ENCODE data around the gene STAG2. TPM values are rescaled to one million over a fixed set of nuclear protein-coding genes. Genes with fewer than 3 reads are reported as not detected.

STAG2 gene
- total RNA-seq, 4 donors from 2014 or later: 71.4 to 93.0 (median 80.7) TPM

GRCh38 chrX:123994730-123995129 is 33.2 kb downstream of the STAG2 start:
- TF ChIP-seq POLR2A (IDR thresholded peaks at IDR 0.05): no peak
- TF ChIP-seq, protein P1, sequence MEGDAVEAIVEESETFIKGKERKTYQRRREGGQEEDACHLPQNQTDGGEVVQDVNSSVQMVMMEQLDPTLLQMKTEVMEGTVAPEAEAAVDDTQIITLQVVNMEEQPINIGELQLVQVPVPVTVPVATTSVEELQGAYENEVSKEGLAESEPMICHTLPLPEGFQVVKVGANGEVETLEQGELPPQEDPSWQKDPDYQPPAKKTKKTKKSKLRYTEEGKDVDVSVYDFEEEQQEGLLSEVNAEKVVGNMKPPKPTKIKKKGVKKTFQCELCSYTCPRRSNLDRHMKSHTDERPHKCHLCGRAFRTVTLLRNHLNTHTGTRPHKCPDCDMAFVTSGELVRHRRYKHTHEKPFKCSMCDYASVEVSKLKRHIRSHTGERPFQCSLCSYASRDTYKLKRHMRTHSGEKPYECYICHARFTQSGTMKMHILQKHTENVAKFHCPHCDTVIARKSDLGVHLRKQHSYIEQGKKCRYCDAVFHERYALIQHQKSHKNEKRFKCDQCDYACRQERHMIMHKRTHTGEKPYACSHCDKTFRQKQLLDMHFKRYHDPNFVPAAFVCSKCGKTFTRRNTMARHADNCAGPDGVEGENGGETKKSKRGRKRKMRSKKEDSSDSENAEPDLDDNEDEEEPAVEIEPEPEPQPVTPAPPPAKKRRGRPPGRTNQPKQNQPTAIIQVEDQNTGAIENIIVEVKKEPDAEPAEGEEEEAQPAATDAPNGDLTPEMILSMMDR (IDR thresholded peaks at IDR 0.05): no peak
- no peak for TF ChIP-seq EP300 (IDR thresholded peaks at IDR 0.05)
- peaks cover 0 to 20% (median 0%) of the 10 kb centered on the region in 4 donors for H3K4me1 ChIP-seq
- H3K27ac ChIP-seq: no peak overlapping the region
- H3K9me3 ChIP-seq: no peaks in the 10 kb centered on the region
- H3K27me3 ChIP-seq: no peaks in the 10 kb centered on the region
- no peaks in the 10 kb centered on the region for H3K36me3 ChIP-seq
- WGBS, 2 donors: 66 to 69% methylated on average over 7 of the region's 7 CpGs
- no peak overlapping the region for H3K4me3 ChIP-seq
- no peak for DNase-seq (ENCODE audit: low spot score in 2 of 2)

GRCh38 chrX:124001581-124001980 is 40.1 kb downstream of the STAG2 start:
- Histone ChIP-seq H3K27ac (no peak overlapping the region), H3K9me3 (no peaks in the 10 kb centered on the region), H3K4me1 (peaks cover 0 to 5% (median 2%) of the 10 kb centered on the region in 4 donors), H3K27me3 (no peaks in the 10 kb centered on the region), H3K36me3 (no peaks in the 10 kb centered on the region), H3K4me3 (no peak overlapping the region)
- WGBS, 2 donors: 93 to 94% methylated on average over 2 of the region's 2 CpGs
- no peak for DNase-seq (ENCODE audit: low spot score in 2 of 2)
- TF ChIP-seq, protein P1 (IDR thresholded peaks at IDR 0.05): no peak
- TF ChIP-seq EP300 (IDR thresholded peaks at IDR 0.05) (no peak), POLR2A (IDR thresholded peaks at IDR 0.05) (no peak)

DNA sequence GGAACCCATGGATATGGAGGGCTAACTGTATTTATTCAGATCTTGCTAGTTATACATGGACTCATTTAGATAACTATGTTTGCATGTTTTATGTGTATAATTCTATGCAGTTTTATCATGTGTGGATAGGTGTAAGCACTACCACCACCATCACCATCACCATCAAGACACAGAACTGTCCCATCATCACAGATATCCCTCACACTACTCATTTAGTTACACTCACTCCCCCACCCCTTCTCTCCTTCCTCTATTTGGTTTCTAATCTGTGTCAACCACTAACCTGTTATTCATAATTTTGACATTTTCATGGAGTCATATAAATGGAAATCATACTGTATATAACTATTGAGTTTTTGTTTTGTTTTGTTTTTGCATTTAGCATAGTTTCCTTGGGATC is 43.7 kb downstream of the STAG2 start:
- Histone ChIP-seq H3K4me3 (no peak overlapping the region), H3K36me3 (no peaks in the 10 kb centered on the region), H3K27ac (no peak overlapping the region), H3K9me3 (no peaks in the 10 kb centered on the region), H3K4me1 (peaks cover 0 to 5% (median 2%) of the 10 kb centered on the region in 4 donors), H3K27me3 (no peaks in the 10 kb centered on the region)
- no peak for DNase-seq (ENCODE audit: low spot score in 2 of 2)
- TF ChIP-seq EP300 (IDR thresholded peaks at IDR 0.05) (no peak), POLR2A (IDR thresholded peaks at IDR 0.05) (no peak)
- TF ChIP-seq, protein P1 (IDR thresholded peaks at IDR 0.05): no peak

DNA sequence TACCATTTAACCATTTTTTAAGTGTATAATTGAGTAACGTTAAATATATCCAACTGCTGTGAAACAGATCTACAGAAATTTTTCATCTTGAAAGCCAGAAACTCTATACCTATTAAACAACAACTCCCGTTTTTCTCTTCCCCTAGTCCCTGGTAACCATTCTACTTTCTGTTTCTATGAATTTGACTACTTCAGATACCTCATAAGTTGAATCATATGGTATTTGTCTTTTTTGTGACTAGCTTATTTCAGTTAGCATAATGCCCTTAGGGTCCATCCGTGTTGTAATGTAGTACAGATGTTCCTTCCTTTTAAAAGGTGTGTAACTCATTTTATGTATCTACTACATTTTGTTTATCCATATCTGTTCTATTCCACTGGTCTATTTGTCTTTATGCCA is 48.7 kb downstream of the STAG2 start:
- DNase-seq (ENCODE audit: low spot score in 2 of 2): no peak
- Histone ChIP-seq H3K9me3 (no peaks in the 10 kb centered on the region), H3K4me1 (peaks cover 0 to 9% (median 2%) of the 10 kb centered on the region in 4 donors), H3K27ac (no peak overlapping the region), H3K27me3 (no peaks in the 10 kb centered on the region), H3K36me3 (no peaks in the 10 kb centered on the region), H3K4me3 (no peak overlapping the region)
- TF ChIP-seq POLR2A (IDR thresholded peaks at IDR 0.05) (no peak), EP300 (IDR thresholded peaks at IDR 0.05) (no peak)
- TF ChIP-seq, protein P1 (IDR thresholded peaks at IDR 0.05): no peak
- 76 to 83% methylated on average over 3 of the region's 3 CpGs for WGBS, 2 donors

GRCh38 chrX:124010566-124010965 is 49.1 kb downstream of the STAG2 start:
- WGBS, 2 donors: 82 to 91% methylated on average over 3 of the region's 3 CpGs
- DNase-seq (ENCODE audit: low spot score in 2 of 2): no peak
- no peak overlapping the region for H3K27ac ChIP-seq
- no peaks in the 10 kb centered on the region for H3K9me3 ChIP-seq
- H3K4me3 ChIP-seq: no peak overlapping the region
- H3K4me1 ChIP-seq: peaks cover 0 to 9% (median 2%) of the 10 kb centered on the region in 4 donors
- no peak for TF ChIP-seq EP300 (IDR thresholded peaks at IDR 0.05)
- TF ChIP-seq POLR2A (IDR thresholded peaks at IDR 0.05): no peak
- TF ChIP-seq, protein P1 (IDR thresholded peaks at IDR 0.05): no peak
- no peaks in the 10 kb centered on the region for H3K36me3 ChIP-seq
- no peaks in the 10 kb centered on the region for H3K27me3 ChIP-seq
